Uterus (tissue), 2 donors: ENCODE measurements around the gene ECE2.

Experiments used
- CTCF ChIP-seq, 4 experiments: fragments of 200-600 bp in 2 of 4; fragments of 450-650 bp in 2 of 4; sonication (generic) in 2 of 4; IDR thresholded peaks; one replicate each; pipeline ENCODE4 v1.5.1; 2016 to 2019; ENCODE audit warnings: antibody characterized with exemption in 4 of 4, mild to moderate bottlenecking in 2 of 4, moderate library complexity in 1 of 4
- POLR2A ChIP-seq, 2 donors: fragments of 450-650 bp; IDR thresholded peaks; one replicate each; pipeline ENCODE4 v1.6.1; 2016; ENCODE audit warnings: antibody characterized with exemption in 2 of 2, mild to moderate bottlenecking in 1 of 2, moderate library complexity in 1 of 2

DNA sequence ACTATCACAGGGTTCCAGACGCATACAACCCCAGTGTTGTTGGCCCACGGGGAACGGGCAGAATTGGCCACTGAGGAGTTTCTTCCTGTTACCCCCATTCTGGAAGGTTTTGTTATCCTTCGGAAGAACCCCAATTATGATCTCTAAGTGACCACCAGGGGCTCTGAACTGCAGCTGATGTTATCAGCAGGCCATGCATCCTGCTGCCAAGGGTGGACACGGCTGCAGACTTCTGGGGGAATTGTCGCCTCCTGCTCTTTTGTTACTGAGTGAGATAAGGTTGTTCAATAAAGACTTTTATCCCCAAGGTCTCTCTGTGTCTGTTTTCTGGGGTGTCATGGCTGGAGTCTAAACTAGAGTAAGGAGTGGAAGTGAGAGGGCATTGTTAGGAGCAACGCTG lies 32.9 kb downstream of the ECE2 start:
- TF ChIP-seq POLR2A (IDR thresholded peaks at IDR 0.05) (no peak), CTCF (IDR thresholded peaks at IDR 0.05) (no peak)
